SIG-M5 treated with dmso at 0.1 percent for 504 hours (cell line): ENCODE data around the gene EXOC6.
"Not testable (repeated sequence)": the region's sequence is repeated elsewhere in the genome, so short reads cannot be mapped to it uniquely, and the experiment has no call there.

Source experiments
- DNase-seq: peaks from one replicate; lab custom pipeline; 2025; ENCODE audit not compliant: unreplicated experiment; lab: John Stamatoyannopoulos, UW

Gene EXOC6

GRCh38 chr10:93075369-93076221 is 227.3 kb downstream of the EXOC6 start:
- no peak for DNase-seq

DNA sequence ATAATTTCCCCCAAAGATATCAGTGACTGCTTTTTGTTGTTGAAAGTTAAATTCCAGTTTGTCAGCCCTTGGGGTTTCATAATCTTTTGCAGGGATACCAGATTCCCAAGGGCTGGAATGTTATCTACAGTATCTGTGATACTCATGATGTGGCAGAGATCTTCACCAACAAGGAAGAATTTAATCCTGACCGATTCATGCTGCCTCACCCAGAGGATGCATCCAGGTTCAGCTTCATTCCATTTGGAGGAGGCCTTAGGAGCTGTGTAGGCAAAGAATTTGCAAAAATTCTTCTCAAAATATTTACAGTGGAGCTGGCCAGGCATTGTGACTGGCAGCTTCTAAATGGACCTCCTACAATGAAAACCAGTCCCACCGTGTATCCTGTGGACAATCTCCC is 228.6 kb downstream of the EXOC6 start:
- DNase-seq: no peak

DNA sequence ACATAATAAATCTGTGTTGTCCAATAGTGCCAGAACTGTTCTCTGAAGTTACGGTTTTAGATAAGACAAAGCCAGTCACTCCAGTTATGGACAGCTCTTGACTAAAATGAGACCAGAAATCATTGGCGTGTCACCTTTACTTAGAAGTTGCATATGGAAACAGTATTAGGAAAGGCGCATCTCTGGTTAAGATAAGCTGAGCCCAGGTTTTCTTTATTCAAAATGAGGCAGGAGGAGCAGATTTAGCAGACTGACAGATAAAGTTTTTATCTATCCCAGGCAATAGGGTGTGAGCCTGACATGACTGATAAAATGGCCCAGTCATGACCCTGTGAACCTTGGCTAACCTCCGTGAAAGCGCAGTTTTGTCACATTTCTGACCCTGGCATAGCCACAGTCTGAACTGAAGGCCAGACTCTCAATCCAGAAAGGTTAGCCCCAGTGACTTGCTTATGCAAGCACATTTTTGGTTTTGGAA is 229.6 kb downstream of the EXOC6 start:
- DNase-seq: no peak

DNA sequence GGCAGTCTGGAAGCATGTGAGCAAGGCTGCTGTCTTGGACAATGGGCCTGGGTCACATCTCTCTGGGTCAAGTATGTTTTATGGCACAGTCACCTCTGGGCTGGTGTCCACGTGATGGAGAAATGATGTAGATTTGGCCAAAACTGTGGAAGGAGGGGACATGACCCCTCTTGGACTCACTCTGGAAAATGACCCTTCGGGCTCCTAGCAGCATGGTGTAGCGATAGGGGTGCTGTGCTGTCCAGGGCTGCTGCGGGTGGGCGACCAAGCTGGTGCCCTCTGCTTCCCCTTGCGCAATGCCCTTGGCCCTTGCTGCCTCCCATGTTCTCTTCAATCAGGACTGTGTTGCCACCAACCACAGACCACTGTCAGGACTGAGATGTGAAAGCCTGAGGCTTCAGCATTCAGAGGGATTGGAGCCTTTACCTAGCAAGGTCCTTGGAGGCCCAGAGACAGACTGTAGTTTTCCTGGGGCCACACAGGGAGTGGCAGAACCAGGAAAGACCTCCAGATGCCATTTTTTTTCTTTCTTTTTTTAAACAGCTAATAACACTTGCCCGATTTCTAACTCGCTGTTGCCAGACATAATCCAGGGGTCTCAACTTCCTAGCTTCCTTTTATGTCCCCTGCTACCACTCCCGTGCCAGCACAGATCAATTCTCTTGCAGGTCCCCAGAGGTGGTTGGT is 231.5 kb downstream of the EXOC6 start:
- DNase-seq: no peak

DNA sequence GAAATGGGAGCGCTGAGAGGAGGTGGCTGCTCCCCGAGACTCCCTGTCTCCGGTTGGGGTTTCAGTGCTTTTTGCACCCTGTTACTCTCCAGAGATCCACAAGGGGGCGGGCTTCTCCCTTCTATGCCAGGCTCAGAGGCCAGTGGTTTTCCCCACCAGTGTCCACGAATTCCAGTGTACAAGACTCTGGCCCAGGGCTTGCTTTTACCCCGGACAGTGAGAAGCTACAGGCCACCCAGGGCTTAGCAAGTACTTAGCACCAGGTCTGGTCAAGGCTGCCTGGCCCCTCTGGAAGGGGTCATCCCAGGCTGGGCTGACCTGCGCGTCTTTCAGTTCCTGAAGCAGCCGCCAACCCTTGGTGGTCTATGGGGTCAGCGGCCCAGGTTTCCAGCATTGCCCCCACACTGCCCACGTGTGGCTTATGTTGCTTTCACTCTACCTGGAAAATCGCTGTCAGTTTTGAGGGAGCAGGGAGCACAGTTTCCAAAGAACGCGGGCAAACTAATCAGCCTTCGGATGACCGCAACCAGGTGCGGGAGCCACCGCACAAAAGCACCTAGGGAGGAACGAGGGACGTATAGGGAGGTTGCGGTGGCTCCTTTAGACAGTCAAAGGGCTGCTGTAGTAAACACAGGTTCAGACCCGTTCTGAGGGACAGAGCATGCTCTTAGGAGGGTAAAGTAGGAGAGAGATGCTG is 232.2 kb downstream of the EXOC6 start:
- peak; percentile 27 for DNase-seq

- no peak for DNase-seq
Observed at GRCh38 chr10:93081318-93081717, 233.0 kb downstream of the EXOC6 start.

GRCh38 chr10:93081834-93082233 is 233.5 kb downstream of the EXOC6 start:
- no peak for DNase-seq

DNA sequence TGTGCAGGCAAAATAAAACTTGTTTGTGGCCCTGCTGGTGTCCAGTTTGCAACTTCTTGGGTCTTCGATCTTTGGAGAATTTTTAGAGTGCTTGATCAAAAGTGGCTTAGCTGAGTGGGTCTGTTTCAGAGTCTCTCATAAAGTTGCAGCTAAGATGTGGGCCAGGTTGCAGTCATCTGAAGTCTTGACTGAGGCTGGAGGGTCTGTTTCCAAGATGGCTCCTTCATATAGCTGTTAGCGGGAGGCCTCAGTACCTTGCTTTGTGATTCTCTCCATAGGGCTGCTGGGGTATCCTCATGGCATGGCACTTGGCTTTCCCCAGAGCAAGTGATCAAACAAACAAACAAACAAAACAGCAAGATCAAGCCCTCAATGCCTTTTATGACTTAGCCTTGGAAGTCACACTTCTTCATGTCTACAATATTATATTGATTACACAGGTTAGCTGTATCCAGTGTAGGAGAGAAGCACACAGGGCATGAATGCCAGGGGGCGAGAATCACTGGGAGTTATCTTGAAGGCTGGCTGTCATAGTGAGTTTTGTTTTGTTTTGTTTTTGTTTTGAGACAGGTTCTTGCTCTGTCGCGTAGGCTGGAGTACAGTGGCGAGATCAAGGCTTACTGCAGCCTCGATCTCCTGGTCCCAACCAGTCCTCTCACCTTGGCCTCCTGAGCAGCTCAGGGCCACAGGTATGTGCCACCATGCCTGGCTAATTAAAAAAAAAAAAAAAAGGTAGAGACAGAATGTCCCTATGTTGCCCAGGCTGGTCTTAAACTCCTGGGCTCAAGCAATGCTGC is 235.6 kb downstream of the EXOC6 start:
- no peak for DNase-seq

DNA sequence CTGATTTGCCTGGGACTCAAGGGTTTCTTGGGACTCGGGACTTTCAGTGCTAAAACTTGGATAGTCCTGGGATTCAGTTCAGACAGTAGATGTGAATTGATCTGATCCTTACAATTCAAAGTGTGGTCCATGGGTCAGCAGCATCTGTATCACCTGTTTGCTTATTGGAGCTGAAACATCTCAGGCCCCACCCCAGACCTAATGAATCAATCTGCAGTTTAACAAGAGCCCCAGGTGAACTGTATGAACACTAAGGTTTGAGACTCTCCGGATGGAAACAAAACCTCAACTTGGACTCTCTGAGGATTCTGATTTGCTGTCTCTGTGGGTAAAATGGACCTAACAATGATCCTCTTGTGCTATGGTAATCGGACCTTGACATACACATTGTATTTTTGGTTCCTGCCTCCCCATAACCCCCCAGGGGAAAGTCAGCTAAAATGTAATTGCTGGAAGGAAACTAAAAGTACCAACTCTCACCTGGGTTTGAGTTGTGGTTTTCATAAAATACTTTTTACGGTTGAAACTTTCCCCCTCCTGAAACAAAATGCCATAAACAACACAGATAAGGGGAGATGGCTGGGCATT is 237.0 kb downstream of the EXOC6 start:
- DNase-seq: no peak

- DNase-seq: no peak
Observed at GRCh38 chr10:93086289-93086688, 238.0 kb downstream of the EXOC6 start.

DNA sequence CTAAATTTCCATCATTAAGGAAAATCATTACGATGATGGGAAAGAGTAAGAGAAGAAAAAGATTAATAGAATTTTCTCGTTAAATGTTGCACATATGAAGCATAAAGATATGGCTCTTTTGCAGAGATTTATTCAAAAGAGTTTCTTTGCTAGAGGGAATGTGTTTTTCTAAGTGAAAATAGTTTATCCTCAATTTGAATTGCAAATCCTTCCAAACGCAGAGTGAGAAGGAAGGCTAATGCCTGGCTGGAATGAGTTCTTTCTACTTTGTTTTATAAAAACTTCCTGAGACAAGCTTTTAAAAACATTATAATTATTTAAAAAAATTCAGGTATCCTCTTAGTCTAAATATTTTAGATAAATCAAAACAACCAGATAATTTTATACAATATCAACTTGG is 239.5 kb downstream of the EXOC6 start:
- DNase-seq: no peak

DNA sequence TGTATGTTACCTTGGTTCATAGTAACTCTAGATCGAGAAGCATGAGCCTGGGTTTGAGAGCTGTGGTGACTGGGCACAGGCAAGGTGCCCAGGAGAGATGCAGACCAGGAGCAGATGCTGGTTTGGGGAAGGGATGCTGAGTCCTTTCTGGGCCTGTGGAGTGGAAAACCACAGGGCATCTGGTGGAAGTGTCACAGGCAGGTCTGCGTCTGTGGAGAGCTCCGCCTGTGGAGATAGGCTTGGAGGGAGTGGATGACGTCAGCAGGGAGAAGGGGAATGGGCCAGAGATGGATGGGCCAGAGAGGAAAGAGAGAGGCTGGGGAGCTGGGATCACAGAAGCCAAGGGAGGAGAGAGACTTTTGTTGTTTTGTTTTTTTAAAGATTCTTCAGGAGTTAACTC is 240.1 kb downstream of the EXOC6 start:
- DNase-seq: no peak

- DNase-seq: peak; percentile 29
Observed at GRCh38 chr10:93090619-93091018, 242.3 kb downstream of the EXOC6 start.

DNA sequence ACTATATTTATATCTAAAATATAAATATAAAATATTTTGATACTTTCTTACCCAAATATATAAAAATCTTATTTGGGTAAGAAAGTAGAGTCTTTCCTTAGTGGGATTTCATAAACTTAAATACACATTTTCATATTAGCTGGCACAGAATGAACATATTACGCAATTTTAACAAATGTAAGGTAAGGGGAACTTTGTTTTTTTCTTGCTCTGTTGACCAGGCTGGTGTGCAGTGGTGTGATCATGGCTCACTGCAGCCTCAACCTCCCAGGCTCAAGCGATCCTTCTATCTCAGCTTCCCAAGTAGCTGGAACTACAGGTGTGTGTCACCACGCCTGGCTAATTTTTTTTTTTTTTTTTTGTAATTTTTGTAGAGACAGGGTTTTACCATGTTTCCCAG is 243.6 kb downstream of the EXOC6 start:
- no peak for DNase-seq

DNA sequence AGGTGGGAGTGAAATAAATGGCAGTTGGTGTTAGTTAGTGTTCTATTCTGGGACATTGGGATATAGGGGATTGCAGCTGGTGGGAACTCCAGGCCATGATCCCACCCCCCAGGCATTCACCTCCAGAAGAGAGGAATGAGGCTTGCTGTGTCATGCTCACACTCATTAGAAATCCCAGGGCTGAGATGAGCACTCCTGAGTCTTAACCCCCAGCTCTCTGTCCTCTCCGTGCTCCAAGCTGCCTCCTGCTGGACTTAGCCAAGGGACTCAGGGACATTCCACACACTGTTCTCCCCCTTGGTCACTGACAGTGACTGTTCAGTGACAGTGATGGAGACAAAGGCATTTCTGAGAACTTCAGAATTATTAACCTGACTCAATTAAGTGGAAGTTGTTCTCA is 246.9 kb downstream of the EXOC6 start:
- DNase-seq: no peak

- DNase-seq: no peak
Observed at GRCh38 chr10:93096901-93097300, 248.6 kb downstream of the EXOC6 start.

DNA sequence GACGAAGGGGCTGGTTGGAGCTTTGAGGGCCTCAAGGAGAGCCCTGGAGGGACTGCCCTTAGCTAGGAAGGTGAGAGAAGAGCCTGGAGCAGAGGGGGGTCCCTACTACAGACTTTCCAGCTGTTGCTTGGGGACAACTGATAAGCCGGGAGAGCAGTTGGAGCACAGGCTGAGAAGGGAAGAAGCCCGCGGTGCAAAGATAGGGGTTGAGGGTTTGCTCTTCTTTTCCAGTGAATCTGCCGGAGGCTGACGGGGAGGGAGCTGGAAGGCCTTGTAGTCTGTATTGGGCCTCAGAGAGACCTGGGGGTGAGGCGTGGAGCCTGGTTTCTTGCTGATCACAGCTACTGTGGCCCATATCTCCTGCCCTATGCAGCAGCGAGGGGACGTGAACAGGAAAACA is 249.1 kb downstream of the EXOC6 start:
- DNase-seq: no peak

DNA sequence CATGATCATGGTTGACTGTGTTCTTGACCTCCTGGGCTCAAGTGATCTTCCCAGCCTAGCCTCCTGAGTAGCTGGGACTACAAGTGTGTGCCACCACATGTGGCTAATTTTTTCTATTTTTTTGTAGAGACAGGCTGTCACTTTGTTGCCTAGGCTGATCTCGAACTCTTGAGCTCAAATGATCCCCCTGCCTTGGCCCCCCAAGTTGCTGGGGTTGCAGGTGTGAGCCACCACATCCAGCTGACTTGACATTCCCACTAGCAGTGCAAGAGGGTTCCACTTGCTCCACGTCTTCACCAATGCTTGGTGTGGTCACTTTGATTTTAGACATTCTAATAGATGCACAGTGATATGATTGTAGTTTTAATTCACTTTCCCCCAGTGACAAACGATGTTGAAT is 250.5 kb downstream of the EXOC6 start:
- DNase-seq: no peak

- no peak for DNase-seq
Observed at GRCh38 chr10:93099670-93100069, 251.3 kb downstream of the EXOC6 start.

DNA sequence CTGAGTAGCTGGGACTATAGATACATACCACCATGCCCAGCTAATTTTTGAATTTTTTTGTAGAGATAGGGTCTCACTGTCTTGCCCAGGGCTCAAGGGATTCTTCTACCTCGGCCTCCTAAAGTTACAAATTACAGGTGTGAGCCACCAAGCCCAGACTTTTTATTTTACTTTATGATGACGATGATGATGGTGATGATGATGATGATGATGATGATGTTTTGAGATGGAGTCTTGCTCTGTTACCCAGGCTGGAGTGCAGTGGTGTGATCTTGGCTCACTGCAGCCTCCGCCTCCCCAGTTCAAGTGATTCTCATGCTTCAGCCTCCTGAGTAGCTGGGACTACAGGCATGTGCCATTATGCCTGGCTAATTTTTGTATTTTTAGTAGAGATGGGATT is 252.8 kb downstream of the EXOC6 start:
- not testable (repeated sequence) for DNase-seq

DNA sequence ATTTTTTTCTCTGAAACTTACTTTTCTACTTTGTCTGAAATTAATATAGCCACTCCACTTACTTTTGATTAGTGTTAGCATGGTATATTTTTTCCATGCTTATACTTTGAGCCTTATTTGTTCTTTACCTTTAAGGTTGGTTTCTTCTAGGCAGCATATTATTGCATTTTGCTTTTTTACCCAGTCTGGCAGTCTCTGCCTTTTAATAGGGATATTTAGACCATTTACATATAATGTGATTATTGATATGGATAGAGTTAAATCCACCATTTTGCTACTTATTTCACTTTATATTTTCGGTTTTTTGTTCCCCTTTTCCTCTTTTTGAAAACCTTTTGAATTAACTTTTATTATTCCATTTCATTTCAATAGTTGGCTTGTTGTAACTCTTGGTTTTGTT is 255.6 kb downstream of the EXOC6 start:
- no peak for DNase-seq
